GM21528 (cell line): ENCODE results near the gene GPHN.
"Not testable (repeated sequence)": the region's sequence is repeated elsewhere in the genome, so short reads cannot be mapped to it uniquely, and the experiment has no call there.

Experiments
- ATAC-seq: cut with Tn5 transposase; IDR thresholded peaks from one replicate; pipeline ENCODE4 v1.9.1; 2021; ENCODE audit warnings: mild to moderate bottlenecking, moderate library complexity; ENCODE audit not compliant: unreplicated experiment, low FRiP score

GPHN gene

GRCh38 chr14:67002994-67003753, 495.2 kb downstream of the GPHN start:
- no peak for ATAC-seq

GRCh38 chr14:67004521-67004920, 496.6 kb downstream of the GPHN start:
- ATAC-seq, result no peak

GRCh38 chr14:67010602-67011001, 502.7 kb downstream of the GPHN start:
- ATAC-seq, result no peak

GRCh38 chr14:67016856-67017255, 508.9 kb downstream of the GPHN start:
- ATAC-seq, result no peak

- no peak for ATAC-seq
Measured at GRCh38 chr14:67018720-67019119, 510.8 kb downstream of the GPHN start.

- ATAC-seq, result no peak
Measured at GRCh38 chr14:67019796-67020195, 511.8 kb downstream of the GPHN start.

- ATAC-seq, result no peak
Measured at GRCh38 chr14:67031920-67032774, 524.2 kb downstream of the GPHN start.

GRCh38 chr14:67045440-67045839, 537.5 kb downstream of the GPHN start:
- ATAC-seq, result no peak

GRCh38 chr14:67050896-67051295, 542.9 kb downstream of the GPHN start:
- ATAC-seq, result no peak

- ATAC-seq, result no peak
Measured at GRCh38 chr14:67056684-67057083, 548.7 kb downstream of the GPHN start.

GRCh38 chr14:67059596-67059995, 551.6 kb downstream of the GPHN start:
- no peak for ATAC-seq

GRCh38 chr14:67060546-67060945, 552.6 kb downstream of the GPHN start:
- ATAC-seq, result no peak

GRCh38 chr14:67067070-67067814, 559.3 kb downstream of the GPHN start:
- not testable (repeated sequence) for ATAC-seq

- ATAC-seq, result no peak
Measured at GRCh38 chr14:67068251-67068650, 560.3 kb downstream of the GPHN start.

- ATAC-seq, result no peak
Measured at GRCh38 chr14:67071506-67071905, 563.6 kb downstream of the GPHN start.

GRCh38 chr14:67077921-67078320, 570.0 kb downstream of the GPHN start:
- ATAC-seq, result no peak

- no peak for ATAC-seq
Measured at GRCh38 chr14:67079846-67080245, 571.9 kb downstream of the GPHN start.

- ATAC-seq, result no peak
Measured at GRCh38 chr14:67108230-67108629, 600.3 kb downstream of the GPHN start.

- no peak for ATAC-seq
Measured at GRCh38 chr14:67111022-67111421, 603.1 kb downstream of the GPHN start.

GRCh38 chr14:67112344-67112743, 604.4 kb downstream of the GPHN start:
- ATAC-seq, result no peak

GRCh38 chr14:67127174-67127573, 619.2 kb downstream of the GPHN start:
- ATAC-seq, result no peak
